Lung (tissue), 12 donors: Measurements from ENCODE around the gene PKP1. TPM values are rescaled to one million over a fixed set of nuclear protein-coding genes. Genes with fewer than 3 reads are reported as not detected.

ENCODE experiments used
- ATAC-seq: fragments of 200-7000 bp; cut with Tn5 transposase; one replicate; pipeline ENCODE4 v1.9.1; 2020; ENCODE audit warnings: moderate number of reproducible peaks; ENCODE audit not compliant: insufficient read depth, low FRiP score
- DNase-seq, 3 donors: peaks; one replicate each; pipeline ENCODE4 v3.0.0-alpha.2; 2013 to 2017
- H3K27ac ChIP-seq, 2 donors: one replicate each; pipeline ENCODE4 v1.5.1; 2013; ENCODE audit warnings: mild to moderate bottlenecking in 2 of 2, moderate library complexity in 2 of 2, control low read depth in 1 of 2, inconsistent platforms in 1 of 2, low read depth in 1 of 2, low read length in 1 of 2
- H3K27me3 ChIP-seq, 3 donors: one replicate each; pipeline ENCODE4 v1.5.1; 2013; ENCODE audit warnings: low read length in 2 of 3; ENCODE audit not compliant: control insufficient read depth in 3 of 3, insufficient read depth in 3 of 3
- H3K36me3 ChIP-seq, 4 donors: one replicate each; pipeline ENCODE4 v1.5.1; 2013; ENCODE audit warnings: low read length in 4 of 4, mild to moderate bottlenecking in 1 of 4, moderate library complexity in 1 of 4; ENCODE audit not compliant: control insufficient read depth in 4 of 4, insufficient read depth in 4 of 4
- H3K4me1 ChIP-seq, 5 donors: one replicate each; pipeline ENCODE4 v1.5.1; 2013; ENCODE audit warnings: low read length in 5 of 5, mild to moderate bottlenecking in 2 of 5, moderate library complexity in 1 of 5; ENCODE audit not compliant: control insufficient read depth in 5 of 5, insufficient read depth in 5 of 5
- H3K4me3 ChIP-seq: one replicate; pipeline ENCODE4 v1.5.1; 2013; ENCODE audit warnings: mild to moderate bottlenecking, control low read depth, moderate library complexity
- H3K9ac ChIP-seq, 2 donors: one replicate each; pipeline ENCODE4 v1.5.1; 2013; ENCODE audit warnings: low read length in 2 of 2, control low read depth in 1 of 2; ENCODE audit not compliant: insufficient read depth in 1 of 2
- H3K9me3 ChIP-seq, 4 donors: one replicate each; pipeline ENCODE4 v1.5.1; 2013; ENCODE audit warnings: low read length in 3 of 4, mild to moderate bottlenecking in 1 of 4, moderate library complexity in 1 of 4; ENCODE audit not compliant: control insufficient read depth in 4 of 4, insufficient read depth in 3 of 4
- CTCF ChIP-seq: IDR thresholded peaks from 2 replicates; pipeline ENCODE4 v1.5.1; 2012; ENCODE audit warnings: mild to moderate bottlenecking; ENCODE audit errors: control extremely low read depth, extremely low read depth
- WGBS, 2 donors: extraction: QIAGEN DNeasy Blood & Tissue Kit; methylation state at CpG; one replicate each; pipeline ENCODE4 v1.1.7; 2013; 5-methylcytosine and 5-hydroxymethylcytosine counted together
- polyA plus RNA-seq, 2 donors: library from polyadenylated mRNA; stranded (reverse); fragments of 200-250 nt; gene quantifications; one replicate each; pipeline ENCODE4 v1.2.1, GENCODE V29; 2013
- total RNA-seq, 2 donors: library from RNA; depleted of rRNA in 1 of 2; stranded (reverse); fragments of >200 nt in 1 of 2; gene quantifications; one replicate each; pipeline ENCODE4 v1.2.1, GENCODE V29; 2014 to 2021
- donor health status: control.
- donor health status: control.
- donor health status: Bipolar disorder and iron deficiency.
- donor health status: healthy.
- donor health status: DM: yes; HTN: yes; CAD: no.

The PKP1 gene
- total and polyA plus RNA-seq, 4 donors = 0.88 to 14.2 (median 3.1) TPM

GRCh38 chr1:201260648-201261311 is 22.5 kb upstream of the PKP1 start:
- Histone ChIP-seq H3K36me3 (no peaks in the 10 kb centered on the region), H3K4me1 (peaks cover 0 to 12% (median 4%) of the 10 kb centered on the region in 5 donors), H3K9ac (no peak overlapping the region), H3K4me3 (no peak overlapping the region), H3K27ac (no peak overlapping the region), H3K9me3 (peaks cover 0 to 2% (median 0%) of the 10 kb centered on the region in 4 donors), H3K27me3 (peaks cover 0 to 2% (median 0%) of the 10 kb centered on the region in 3 donors)
- ATAC-seq (no peak), DNase-seq (no peak)
- WGBS, 2 donors = 95 to 97% methylated on average over 8 of the region's 8 CpGs
- TF ChIP-seq CTCF = no peak

- TF ChIP-seq CTCF = no peak
These were observed 21.3 kb upstream of the PKP1 start for GRCh38 chr1:201261771-201262547.

GRCh38 chr1:201262963-201263608 is 20.2 kb upstream of the PKP1 start:
- Histone ChIP-seq H3K4me1 (peaks cover 0 to 12% (median 4%) of the 10 kb centered on the region in 5 donors), H3K9ac (no peak overlapping the region), H3K9me3 (no peaks in the 10 kb centered on the region), H3K36me3 (no peaks in the 10 kb centered on the region), H3K27me3 (peaks cover 0 to 2% (median 2%) of the 10 kb centered on the region in 3 donors), H3K27ac (no peak overlapping the region), H3K4me3 (no peak overlapping the region)
- ATAC-seq (no peak), DNase-seq (no peak)
- TF ChIP-seq CTCF = no peak
- 92 to 93% methylated on average over 7 of the region's 7 CpGs for WGBS, 2 donors

More at GRCh38 chr1:201261771-201262547, 21.3 kb upstream of the PKP1 start:
- ATAC-seq (no peak), DNase-seq (no peak)
- 92 to 95% methylated on average over 8 of the region's 8 CpGs for WGBS, 2 donors
- H3K4me3 ChIP-seq = no peak overlapping the region
- H3K9me3 ChIP-seq = peaks cover 0 to 2% (median 0%) of the 10 kb centered on the region in 4 donors
- no peak overlapping the region for H3K9ac ChIP-seq
- peaks cover 0 to 12% (median 4%) of the 10 kb centered on the region in 5 donors for H3K4me1 ChIP-seq
- peaks cover 0 to 2% (median 0%) of the 10 kb centered on the region in 3 donors for H3K27me3 ChIP-seq
- H3K36me3 ChIP-seq = no peaks in the 10 kb centered on the region
- no peak overlapping the region for H3K27ac ChIP-seq
